Medulla oblongata (tissue), 1 donor: Measurements from ENCODE around the gene PPL.
"Not testable (repeated sequence)": the region's sequence is repeated elsewhere in the genome, so short reads cannot be mapped to it uniquely, and the experiment has no call there.

Source experiments
- DNase-seq: peaks from one replicate; pipeline ENCODE4 v3.0.0-alpha.2; 2015; ENCODE audit errors: extremely low spot score

PPL gene

DNA sequence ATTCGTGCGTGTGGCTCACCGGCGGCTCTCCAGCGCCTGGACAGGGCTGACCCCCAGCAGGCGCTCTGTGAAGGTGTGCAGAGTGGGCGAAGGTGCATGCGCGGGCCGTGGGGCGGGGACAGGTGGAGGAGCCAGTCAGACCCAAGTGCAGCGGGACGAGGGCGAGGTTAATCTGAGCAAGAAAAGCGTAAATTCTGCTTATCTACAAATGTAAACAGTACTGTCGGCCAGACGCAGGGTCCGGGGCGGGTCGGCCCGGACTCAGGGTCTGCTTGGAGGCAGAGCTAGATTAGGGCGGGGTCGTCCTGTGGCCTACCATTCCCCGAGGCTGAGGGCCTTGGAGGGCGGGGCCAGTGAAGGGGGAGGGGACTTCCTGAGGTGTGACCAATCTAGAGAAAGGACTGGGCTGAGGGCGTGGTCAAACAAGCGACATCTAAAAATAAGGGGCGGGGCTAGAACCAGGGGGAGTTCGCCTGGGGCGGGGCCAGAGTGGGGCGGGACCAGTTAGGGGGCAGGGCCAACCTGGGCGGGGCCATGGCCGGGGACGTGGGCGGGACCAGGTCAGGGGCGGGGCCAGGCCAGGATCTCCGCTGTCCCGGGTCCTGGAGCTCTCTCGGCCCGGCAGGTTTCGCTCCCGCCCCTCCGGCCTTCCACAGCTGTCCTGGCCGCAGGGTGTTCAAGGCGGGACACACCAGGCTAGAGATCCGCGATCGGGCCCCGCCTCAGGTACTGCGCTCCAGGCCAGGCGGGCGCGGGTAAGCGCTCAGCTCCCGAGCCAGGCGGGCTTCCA lies 21.0 kb upstream of the PPL start, which contains the start of gene SEC14L5:
Gene SEC14L5, plus strand, starts transcription at position 611 of the 790 bp plus-strand sequence. CDS start 994 bp downstream, outside the sequence.
- DNase-seq = peak; percentile 99

DNA sequence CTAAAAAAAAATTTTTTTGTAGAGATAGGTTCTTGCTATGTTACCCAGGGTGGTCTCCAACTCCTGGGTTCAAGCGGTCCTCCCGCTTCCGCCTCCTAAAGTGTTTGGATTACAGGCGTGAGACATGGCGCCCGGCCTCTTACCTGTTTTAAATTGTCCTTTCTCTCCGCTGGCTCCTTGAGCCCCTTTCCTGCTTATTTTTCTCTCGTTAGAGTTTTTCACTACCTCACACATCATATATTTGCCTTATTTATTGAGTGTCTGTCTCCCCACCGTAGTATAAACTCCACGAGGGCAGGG lies 20.4 kb upstream of the PPL start:
- DNase-seq = no peak

DNA sequence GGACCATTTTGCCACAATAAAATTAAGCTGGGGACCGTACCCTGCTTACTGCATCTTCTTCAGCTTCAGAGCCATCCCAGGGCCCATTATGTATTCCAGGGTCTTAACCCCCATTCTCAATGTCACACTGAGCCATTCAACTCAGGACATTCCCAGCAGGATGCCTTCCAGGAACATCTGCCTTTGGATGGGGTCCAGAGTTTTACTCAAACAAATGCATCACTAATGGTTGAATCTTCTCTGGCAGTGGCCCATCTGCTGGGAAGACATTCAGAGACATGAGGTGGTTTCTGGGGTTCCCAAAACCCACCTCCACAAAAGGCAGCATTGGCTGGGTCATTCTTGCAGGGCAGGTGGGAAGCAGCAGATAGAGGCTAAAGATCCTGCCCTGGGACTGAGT lies 17.8 kb upstream of the PPL start:
- DNase-seq = no peak

DNA sequence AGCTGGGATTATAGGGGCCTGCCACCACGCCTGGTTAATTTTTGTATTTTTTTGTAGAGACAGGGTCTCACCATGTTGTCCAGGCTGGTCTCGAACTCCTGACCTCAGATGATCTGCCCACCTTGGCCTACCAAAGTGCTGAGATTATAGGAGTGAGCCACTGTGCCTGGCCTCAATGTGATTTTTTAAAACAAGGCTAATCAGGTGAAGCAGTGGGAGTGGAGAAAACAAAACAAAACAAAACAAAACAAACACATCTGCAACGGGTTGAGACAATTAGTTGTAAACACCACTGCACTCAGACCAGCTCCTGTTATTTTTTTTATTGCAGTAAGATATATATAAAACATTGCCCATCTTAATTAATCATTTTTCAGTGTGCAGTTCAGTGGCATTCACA lies 14.6 kb upstream of the PPL start:
- DNase-seq = not testable (repeated sequence)

DNA sequence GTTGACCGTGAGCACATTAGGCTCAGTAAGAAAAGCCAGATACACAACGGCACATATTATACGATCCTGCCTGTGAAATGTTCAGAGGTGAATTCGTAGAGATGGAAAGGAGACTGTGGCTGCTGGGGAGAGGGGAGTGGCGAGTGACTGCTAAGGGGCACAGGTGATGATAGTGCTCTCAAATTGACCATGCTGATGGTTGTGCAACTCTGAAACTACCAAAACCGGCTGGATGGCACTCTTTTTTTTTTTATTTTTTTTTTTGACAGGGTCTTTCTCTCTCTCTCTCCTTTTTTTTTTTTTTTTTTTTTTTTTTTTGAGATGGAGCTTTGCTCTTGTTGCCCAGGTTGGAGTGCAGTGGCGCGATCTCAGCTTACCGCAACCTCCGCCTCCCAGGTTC lies 13.0 kb upstream of the PPL start:
- no peak for DNase-seq

DNA sequence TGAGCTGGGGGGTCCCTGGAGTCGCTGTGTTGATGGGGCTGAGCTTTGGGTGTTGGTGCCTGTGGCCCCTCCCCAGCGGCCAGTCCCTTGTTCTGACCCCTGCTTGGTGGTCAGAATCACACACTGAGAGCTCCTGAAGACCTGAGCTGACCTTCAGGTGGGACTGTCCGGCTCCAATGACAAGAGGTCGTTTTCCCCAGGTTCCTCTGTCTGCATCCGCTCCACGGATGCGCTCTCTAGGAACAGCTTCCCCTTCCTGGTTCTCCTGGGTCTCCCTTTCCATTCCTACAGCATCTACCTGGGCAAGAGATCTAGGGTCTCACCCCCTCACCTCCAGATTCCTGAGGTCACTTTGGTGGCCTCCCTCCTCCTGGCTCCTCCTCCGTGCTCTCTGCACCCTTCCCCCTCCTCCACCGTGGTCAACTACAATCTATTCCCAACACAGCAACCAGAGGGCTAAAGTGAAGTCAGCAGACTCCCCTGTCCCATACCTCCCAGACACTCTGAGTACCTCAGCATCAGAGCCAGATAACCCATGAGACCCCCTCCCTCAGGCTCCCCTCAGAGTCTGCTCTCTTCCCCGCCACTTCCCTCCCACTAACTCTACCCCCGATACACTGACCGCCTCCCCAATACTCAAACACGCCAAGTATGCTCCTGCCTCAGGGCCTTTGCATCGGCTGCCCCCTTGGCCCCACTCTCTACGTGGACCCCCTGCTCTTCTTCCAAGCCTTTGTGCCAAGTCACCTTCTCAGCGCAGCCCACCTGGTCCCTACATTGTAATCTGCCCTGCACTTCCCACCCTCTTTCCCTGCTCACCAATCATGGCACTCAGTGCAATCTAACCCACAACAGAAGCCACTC lies 12.2 kb upstream of the PPL start:
- DNase-seq = no peak

DNA sequence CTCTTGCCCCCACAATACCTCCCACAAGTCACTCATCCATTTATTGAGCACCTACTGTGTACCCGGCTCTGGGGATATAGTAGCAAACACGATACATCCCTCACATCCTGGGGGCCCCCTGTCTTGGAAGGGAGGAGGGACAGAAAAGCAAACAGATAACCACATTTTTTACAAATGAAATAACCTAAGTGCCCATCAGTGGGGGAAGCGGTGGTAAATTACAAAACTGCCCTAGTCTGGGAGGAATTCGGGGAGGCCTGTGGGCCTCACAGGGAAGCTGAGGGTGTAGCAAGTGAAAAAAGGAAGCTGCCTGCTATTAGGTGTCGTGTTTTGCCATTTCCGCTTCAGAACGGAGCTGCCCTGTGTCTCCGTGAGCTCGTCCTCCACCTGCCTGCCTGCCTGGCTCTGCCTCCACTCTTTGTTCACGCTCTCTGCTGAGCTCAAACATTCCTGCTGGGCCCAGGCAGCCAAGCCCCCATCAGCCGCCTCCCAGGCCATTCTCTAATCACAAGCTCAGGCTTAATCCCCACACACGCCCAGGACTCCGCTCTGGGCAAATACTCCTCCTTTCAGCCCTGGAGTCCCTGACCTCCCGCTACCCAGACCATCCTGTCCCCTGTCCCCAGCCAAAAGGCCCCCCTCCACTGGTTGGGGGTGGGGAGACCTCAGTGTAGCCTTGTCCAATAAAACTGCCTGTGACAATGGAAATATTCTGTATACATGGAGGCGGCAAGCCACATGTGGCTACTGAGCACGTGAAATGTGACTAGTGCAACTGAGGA lies 11.0 kb upstream of the PPL start:
- no peak for DNase-seq

DNA sequence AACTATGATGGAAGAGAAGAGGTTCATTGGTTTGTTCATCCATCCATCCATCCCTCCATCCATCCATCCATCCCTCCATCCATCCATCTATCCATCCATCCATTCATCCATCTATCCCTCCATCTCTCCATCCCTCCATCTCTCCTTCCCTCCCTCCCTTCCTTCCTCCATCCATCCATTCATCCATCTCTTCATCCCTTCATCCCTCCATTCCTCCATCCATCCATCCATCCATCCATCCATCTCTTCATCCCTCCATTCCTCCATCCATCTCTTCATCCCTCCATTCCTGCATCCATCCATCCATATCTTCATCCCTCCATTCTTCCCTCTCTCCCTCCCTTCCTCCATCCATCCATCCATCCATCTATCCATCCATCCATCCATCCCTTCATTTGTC lies 10.0 kb upstream of the PPL start:
- DNase-seq = no peak

DNA sequence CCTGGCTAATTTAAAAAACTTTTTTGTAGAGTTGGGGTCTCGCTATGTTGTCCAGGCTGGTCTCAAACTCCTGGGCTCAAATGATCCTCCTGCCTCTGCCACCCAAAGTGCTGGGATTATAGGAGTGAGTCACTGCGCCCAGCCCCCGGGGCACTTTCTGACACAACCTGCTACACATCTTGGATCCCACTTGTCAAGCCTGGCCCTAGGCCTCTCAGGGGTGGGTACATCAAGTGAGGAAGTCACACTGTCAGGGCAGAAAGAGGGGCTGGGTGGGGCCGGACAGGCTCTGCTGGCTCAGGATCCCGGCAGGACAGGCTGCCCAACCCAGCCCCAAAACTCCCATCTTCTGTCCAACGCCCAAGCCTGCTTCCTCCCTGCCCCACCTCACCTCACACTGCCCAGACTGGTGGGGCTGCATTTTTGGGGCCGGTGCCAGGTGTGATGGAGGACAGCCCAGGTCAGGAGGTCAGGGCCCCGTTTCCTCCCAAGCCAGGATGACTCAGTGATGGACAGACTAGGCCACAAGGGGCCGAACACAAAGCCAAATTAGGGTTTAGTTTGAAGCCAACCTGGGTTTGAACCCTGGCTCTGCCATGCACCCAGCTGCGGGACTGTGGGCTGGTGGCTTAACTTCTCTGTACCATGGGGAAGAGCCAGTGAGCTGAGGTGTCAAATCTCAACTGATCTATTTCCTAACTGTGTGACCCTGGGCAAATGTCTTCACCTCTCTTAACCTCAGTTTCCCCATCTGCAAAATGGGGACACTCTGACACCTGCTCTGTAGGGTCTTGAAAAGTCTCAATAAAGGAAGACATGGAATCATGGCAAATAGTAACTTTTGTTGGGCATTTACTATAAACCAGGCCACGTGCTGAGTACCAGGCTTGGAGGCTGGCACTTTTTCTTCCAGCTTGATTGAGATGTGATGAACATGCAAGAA lies 8.9 kb upstream of the PPL start:
- DNase-seq = no peak

DNA sequence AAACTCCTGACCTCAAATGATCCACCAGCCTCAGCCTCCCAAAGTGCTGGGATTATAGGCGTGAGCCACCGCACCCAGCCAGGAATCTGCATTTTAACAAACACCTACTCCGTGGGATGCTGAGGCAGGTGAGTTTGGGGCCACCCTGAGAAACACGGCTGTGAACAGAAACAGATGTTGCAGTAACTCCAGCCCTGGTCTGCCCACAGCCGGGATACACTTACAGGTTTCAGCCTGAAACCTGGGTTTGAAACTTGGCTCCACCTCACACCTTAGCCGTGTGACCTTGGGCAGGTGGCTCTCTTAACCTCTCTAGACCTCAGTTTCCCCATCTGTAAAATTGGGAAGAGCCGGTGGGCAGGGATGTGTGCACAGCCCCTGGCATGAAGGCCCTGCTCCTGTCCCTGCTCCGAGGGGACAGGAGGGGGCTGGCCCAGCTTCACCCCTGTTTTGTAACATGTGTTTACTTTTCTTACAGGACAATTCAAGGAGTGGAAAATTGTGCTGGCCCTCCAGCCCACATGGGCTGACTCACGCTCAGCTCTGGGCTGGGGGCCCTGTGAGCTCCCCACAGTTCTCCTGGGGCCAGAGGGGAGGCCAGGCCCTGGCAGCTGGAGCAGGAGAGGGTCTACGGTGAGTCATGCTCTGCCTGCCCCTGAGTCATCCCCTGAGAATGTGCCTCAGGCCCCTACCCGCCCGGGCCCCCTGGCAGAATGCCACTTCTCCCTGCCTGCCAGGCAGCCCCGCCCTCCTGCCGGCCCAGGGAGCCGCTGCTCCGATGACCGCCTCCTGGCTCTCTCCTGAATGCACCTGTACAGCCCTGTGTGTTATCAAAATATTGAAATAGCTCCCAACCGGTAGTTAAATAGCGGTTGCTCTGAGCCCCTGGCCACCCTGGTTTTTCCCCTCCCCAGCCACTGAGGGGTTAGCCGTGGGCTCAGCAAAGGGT lies 7.7 kb upstream of the PPL start:
- DNase-seq = peak; percentile 20

DNA sequence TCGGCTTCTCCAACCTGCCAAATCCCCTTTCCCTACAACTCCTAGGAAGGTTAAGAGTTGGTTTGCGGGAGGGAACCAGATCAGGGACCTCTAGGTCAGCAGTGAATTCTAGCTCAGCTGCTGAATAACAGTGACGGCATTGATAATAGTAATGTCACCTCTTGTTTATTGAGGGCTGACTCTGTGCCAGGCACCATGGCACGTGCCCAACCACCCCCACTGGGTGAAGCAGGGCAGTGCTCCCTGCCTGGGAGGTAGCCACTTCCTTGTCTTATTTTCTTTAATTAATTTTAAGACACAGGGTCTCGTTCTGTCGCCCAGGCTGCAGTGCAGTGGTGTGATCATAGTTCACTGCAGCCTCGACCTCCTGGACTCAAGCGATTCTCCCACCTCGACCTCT lies 5.5 kb upstream of the PPL start:
- DNase-seq = no peak

DNA sequence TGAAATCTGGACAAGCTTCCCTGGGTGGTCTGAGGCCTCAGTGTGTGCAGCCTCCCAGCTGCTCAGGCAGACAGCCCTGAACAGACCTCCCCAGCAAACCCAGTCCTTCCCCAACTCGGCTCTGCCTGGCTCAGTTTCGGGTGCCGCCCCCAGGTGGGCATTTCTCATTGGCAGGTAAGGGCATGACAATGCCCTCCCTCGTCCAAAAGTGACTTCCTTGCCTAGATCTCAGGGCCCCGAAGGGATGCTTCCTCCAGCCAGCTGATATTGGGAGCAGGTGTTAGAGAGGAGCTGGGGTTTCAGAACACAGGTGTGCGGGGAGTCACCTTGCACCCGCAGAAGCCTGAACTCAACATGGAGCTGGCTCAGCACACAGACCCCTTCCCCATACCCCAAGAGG lies 3.8 kb upstream of the PPL start:
- no peak for DNase-seq

DNA sequence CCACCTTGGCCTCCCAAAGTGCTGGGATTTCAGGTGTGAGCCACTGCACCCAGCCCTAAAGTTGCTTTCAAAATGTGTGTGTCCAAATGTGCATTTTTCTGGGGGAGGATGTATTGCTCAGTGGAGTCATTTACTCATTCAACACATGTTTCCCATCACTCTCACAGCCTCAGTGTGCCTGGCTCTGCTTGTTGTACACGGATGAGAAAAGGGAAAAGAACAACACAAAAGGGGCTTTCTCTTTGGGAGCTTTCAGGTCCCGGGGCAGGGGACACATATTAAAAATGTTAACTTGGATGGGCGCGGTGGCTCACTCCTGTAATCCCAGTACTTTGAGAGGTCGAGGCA lies 1.7 kb upstream of the PPL start:
- DNase-seq = no peak

DNA sequence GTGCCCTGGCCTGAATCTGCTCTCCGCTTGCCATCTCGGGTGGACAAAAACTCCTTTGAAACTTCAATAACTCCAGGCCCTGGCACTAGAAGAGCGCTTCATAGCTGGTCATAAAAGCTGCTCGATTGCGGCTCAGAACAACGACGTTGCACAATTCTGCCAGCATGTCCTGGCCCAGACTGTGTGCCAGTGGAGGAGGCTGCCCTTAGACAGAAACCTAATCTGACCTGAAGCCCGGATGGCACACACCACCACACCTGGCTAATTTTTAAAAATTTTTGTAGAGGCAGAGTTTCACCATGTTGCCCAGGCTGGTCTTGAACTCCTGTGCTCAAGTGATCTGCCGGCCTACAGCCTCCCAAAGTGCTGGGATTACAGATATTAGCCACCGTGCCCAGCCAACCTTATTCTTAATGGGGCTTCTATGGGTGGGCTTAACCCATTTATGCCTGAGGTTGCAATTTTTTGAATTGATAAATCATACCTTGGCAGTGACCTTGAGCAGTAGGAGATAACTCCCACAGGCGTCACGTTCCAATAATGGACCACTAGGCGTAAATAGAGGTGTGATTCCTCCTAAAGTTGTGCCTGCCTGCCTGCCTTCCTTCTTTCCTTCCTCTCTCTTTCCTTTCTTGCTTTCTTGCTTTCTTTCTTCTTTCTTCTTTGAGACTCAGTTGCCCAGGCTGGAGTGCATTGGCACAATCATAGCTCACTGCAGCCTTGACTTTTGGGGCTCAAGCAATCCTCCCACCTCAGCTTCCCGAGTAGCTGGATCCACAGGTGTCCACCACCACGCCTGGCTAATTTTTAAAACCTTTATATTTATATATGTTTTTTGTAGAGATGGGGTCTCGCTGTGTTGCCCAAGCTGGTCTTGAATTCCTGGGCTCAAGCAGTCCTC lies 1.1 kb upstream of the PPL start:
- no peak for DNase-seq

DNA sequence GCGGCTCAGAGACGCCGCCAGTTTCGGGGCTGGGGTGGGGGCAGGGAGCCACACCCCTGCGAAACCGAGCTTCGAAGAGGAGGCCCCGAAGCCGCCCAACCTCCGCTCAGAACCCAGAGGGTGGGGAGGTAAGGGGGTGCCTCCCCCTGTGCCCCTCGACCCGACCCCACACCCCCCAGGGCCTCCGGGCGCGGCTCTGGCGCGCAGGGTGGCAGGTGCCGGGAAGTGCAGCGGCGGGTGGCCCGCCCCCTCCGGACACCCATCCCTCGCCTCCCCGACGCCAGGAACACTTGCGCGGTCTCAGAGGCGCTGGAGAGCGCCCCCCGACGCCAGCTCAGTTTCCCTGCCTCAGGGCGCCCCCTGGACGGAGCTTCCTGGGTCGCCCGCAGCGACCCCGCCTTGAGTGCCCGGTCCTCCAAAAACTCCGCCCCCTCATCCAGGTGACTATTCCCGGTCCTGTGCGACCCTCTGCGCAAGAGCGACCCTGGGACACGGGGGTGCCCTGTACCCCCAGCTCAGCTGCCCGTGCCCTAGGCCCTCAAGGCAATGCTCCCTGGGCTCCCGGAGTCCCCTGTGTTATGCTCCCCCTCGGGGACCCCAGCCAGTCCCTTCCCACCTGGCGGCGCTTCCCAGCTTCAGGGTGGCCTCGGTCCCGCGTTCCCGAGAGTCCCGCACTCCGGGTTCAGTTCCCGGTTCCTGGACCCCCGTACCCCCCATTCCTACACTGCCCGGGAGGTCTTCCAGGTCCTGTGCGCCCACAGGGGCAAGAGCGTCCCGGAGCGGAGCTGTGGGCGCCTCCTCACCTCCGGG lies 562 bp downstream of the PPL start:
- DNase-seq = no peak

DNA sequence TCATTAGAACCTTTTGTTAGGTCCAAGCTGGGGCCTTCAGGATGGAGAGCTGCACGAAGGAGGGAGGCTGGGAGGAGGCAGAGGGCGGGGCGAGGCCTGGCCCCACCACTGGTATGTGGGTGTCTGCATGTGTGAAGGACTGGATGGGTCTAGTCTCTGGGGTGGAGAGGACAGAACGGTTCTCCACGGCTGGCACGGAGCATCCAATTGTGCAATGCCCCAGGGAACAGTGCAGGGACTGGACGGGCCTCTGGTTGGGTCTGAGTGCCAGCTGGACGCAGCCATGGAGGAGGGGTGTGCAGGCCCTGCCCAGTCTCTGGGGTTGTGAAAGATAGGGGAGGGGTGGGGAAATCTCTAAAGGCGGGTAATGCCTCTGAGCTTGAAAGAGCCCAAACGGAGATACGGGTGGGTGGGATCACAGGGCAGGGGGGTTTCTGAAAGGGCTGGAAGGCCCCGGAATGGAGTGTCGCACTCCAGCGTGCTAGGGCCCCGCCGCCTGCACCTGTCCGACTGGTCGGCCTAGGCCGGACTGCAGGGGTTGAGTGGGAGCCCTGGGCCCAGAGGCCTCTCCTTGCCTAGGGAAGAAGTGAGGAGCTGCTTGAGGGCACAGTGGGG lies 1.6 kb downstream of the PPL start:
- DNase-seq = no peak

DNA sequence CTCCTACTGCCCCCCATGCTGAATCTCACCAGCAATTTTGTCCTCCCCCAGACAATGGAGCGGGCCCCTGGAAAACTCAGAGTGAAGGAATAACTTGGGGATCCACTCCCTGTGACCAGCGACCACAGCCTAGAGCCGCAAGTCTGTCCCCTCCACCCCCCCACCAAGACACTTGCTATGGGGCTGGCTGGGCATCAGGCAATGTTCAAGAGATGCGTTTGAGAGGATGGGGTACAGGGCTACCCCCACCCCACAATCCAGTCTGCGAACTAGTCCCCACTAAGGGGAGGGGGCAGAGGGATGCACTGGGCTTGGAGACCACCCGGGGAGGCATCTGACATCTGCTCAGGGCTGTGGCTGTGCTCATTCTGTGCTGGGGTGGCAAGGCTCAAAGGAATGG lies 2.4 kb downstream of the PPL start:
- no peak for DNase-seq

DNA sequence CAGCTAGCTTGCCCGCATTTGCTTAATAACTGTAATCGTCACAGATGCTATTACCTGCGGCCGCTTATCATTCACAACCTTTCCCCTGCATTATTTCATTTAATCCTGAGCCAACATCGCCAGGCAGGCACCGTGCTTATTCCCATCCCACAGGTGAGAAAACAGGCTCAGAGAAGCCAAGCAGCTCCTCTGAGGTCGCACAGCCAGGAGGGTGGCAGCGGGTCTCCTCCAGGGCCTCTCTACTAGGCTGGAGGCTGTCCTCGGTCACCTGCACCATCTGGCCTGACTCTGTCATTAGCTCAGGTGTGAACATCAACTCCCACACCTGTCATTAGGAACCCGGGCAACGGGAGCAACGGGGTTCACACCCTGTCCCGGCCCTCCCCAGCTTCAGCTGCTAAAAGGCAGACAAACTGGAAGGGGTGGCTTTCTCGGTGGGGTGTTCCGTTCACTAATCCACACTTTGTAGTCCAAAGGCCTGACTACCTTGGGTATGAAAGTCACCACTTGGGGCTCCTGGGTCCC lies 3.0 kb downstream of the PPL start:
- DNase-seq = no peak
